NCI-H2029 treated with DMSO at 0.1 percent for 48 hours (cell line): ENCODE results near the gene STXBP5.
"Not testable (repeated sequence)": the region's sequence is repeated elsewhere in the genome, so short reads cannot be mapped to it uniquely, and the experiment has no call there.

Experiments
- DNase-seq: peaks from one replicate; lab custom pipeline; 2025; lab: John Stamatoyannopoulos, UW

Gene STXBP5

GRCh38 chr6:147246853-147247635, 42.8 kb downstream of the STXBP5 start:
- no peak for DNase-seq

DNA sequence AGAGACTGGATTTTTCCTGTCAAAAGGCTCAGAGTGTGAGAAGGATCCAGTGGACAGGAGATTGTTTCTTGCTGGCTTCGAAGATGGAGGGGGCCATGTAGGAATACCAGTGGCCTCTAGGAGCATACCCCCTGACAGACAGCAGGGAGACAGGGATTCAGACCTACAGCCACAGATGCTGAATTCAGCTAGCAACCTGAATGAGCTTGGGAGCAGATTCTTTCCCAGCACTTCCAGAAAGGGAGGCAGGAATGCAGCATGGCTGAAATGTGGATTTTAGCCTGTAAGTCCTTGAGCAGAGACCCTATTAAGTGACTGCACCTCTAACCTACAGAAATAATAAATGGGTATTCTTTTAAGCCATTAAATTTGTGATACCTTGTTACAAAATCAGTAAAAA, 44.6 kb downstream of the STXBP5 start:
- DNase-seq, result no peak

DNA sequence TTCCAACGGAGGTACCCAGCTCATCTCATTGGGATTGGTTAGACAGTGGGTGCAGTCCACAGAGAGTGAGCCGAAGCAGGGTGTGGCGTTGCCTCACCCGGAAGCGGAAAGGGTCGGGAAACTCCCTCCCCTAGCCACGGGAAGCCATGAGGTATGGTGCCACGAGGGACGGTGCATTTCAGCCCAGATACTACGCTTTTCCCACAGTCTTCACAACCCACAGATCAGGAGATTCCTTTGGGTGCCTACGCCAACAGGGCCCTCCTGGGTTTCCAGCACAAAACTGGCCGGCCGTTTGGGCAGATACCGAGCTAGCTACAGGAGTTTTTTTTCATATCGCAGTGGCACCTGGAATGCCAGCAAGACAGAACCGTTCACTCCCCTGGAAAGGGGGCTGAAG, 46.9 kb downstream of the STXBP5 start:
- no peak for DNase-seq

DNA sequence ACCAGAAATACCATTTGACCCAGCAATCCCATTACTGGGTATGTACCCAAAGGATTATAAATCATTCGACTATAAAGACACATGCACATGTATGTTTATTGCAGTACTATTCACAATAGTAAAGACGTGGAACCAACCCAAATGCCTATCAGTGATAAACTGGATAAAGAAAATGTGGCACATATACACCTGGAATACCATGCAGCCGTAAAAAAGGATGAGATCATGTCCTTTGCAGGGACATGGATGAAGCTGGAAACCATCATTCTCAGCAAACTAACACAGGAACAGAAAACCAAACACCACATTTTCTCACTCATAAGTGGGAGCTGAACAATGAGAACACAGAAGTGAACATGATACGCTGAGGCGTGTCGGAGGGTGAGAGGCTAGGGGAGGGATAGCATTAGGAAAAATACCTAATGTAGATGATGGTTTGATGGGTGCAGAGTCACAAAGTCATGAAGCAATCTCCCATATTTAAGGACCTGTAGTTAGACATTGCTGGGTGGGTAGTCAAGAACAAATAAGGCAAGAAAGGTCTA, 50.8 kb downstream of the STXBP5 start:
- DNase-seq, result not testable (repeated sequence)

- no peak for DNase-seq
These were observed 51.9 kb downstream of the STXBP5 start for GRCh38 chr6:147255948-147256674.

DNA sequence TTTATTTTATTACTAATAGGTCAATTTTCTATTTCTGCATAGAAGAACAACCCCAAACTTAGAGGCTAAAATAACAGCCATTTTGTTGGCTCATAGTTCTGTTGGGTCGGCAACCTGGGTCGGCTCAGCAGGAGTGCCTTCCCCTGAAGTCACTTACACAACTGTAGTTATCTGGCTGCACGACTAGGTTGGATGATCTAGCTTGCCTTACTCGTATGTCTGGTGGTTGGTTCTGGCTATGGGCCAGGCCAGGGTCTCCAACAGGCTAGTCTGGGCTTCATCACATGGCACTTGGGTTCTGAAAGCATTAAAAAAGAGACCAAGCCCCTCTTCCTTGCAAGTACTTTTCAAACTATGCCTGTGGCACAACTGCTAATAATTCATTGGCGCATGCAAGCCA, 53.5 kb downstream of the STXBP5 start:
- DNase-seq, result no peak

GRCh38 chr6:147260091-147260490, 55.9 kb downstream of the STXBP5 start:
- no peak for DNase-seq

GRCh38 chr6:147262946-147263345, 58.7 kb downstream of the STXBP5 start:
- DNase-seq, result no peak

GRCh38 chr6:147266821-147267220, 62.6 kb downstream of the STXBP5 start:
- DNase-seq, result no peak

DNA sequence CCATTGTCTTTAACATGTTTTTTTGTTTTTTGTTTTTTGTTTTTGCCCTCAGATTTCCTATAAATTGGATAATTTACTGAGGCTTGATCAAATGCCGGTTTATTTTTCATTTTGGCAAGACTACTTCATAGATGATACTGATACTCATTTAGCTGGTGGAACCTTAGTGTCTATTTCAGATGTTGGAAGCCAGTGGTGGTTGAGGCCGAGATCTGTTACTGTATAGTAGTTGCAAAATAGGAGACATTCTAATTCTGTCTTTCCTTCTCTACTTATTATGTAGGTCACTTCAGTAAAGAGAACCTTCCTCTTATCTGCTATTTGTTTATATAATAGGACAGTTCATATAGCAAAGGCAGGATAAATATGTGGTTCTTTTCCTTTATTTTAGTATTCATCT, 63.4 kb downstream of the STXBP5 start:
- DNase-seq, result no peak

GRCh38 chr6:147268254-147268653, 64.0 kb downstream of the STXBP5 start:
- no peak for DNase-seq

GRCh38 chr6:147274012-147274411, 69.8 kb downstream of the STXBP5 start:
- no peak for DNase-seq

DNA sequence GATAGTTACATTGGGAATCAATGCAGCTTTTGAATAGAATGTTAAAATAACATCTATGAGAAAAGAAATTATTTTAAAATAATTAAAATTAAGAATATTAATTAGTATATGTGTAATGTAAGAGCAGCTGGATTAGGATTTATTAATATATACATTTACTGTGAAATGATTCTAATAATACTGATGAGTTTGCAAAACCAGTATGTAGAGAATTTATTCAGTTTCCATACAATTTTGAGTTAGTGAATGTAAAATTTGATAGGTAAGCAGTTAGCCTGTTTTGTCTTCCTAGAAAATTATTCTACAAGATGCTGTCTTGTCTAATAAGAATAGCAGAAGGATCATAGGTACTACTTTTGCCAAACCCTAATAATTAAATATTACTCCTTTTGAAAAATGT, 70.6 kb downstream of the STXBP5 start:
- DNase-seq, result no peak

DNA sequence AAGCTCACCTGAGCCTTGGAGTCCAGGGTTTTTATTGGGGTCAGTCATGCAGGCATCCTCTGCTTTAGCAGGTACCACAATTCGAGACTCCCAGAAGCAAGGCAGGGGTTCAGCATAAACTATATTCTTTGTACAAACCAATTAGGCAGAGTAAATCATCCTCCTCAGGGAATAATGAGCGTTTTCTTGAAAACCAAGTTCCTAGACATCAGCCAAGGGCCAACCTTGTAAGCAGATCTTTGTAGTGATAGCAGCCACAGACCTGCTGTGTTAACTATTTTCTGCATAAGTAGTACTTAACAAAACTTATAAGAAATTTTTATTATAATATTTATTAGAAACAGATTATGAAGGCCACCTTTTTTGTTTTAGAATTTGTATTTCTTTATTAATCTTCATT, 74.7 kb downstream of the STXBP5 start:
- no peak for DNase-seq

DNA sequence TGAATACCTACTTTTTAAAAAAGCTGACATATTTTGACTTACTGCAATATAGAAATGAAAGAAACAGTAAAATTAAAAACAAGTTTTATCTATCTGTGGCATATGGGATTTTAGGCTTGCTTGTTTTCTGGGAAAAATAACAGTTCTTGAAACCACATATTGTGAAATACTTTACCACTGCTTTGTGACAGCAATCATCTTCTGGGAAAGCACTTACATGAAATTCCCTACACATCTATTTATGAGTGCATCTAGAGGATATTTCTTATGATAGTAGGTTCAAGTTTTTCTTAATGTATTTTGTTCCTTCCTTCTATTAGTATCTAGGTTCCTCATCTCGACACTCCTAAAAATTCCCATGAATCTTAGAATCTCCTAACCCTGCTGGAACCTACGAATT, 75.2 kb downstream of the STXBP5 start:
- DNase-seq, result no peak

- DNase-seq, result no peak
These were observed 77.8 kb downstream of the STXBP5 start for GRCh38 chr6:147281895-147282565.

- no peak for DNase-seq
These were observed 78.3 kb downstream of the STXBP5 start for GRCh38 chr6:147282566-147282959.

DNA sequence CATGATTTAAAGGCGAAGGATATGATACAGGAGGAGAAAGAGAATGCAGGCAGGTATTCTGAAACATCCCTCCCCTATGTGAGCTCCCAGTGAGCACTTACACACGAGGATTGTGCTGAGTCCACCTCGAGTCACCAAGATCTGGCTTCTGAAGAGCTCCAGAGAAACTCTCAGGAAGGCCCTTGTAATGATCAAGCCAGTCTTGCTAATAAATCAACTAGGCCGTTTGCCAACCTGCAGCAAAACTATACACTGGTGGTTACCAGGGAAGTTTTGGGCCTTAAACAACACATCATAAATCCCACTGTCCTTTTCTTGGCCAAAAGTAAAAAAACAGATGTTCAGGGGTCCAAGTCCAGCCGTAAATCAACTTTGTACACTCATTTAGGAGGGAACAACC, 79.2 kb downstream of the STXBP5 start:
- no peak for DNase-seq

DNA sequence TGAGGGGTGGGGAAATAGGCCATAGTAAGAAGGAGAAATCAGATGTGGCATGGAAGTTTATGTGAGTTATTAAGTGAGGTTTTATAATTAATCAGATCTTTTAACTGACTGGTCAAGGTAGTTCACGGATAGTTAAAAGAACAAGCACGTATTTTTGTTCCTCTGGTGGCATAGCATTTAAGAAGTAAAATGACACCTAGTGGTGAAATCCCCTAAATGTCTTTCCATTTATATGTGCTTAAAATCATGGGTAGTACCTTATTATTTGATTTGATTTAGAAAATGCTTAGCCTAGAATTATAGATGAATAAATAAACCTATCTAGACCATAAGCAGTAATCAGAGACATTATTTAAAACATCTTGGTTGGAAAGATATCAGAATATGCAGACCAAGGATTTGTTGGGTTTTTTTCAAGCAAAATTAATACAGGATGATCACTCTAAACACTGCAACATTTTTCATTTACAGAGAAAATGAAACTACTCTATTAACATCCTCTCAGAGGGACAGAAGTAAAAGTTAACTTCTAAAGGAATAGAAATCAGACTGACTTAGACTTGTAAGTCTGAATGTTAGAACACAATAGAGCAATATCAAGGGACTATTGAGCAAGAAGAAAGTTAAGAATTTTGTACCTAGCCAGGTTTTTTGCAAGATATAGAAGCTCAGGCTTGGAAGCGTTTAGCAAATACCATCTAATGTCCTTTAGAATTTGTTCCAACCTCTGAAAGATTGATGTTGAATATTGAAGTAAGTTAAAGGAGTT, 81.1 kb downstream of the STXBP5 start:
- no peak for DNase-seq

DNA sequence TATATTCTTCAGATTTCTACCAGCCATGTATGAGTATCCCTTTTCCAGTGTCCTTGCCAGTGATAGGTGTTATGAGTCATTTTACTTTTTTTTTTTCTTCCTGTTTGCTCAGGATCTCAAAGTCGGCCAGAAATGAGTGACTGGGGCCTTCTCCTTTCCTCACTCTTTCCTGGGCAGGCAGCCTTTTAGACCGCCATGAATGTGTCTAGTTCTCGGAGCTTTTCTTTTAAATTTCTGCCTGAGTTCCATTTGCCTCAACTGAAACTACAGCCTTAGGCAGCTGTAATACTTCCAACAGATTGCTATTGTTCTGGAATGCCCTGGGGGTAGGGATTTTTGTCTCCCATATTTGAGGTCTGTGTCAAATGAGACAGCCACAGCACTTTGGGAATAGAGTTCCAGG, 83.7 kb downstream of the STXBP5 start:
- no peak for DNase-seq

DNA sequence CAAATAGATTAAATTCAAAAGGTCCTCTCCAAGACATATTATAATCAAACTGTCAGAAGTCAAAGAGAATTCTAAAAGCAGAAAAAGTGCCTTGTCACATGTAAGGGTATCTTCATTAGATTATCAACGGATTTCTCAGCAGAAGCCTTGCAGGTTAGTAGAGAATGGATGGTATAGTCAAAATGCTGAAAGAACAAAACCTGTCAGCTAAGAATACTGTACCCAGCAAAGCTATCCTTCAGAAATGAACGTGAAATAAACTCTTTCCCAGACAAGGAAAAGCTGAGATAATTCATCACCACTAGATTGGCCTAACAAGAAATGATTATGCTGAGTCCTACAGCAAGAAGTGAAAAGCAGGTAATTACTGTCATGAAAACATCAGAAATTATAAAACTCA, 92.9 kb downstream of the STXBP5 start:
- no peak for DNase-seq
